HG02623 (cell line): Measurements from ENCODE around the gene VAMP3.
A peak's percentile ranks its signal among the peaks of the same experiment; 100 is the strongest.

Source experiments
- ATAC-seq: cut with Tn5 transposase; IDR thresholded peaks from one replicate; pipeline ENCODE4 v1.9.1; 2021; ENCODE audit warnings: moderate library complexity; ENCODE audit not compliant: unreplicated experiment

The VAMP3 gene

GRCh38 chr1:7770997-7771822, at the start of gene VAMP3:
Gene VAMP3 (plus strand): TSS chr1:7771296. CDS start chr1:7771384, 88 bp downstream.
- ATAC-seq = peak; percentile 67

- no peak for ATAC-seq
Measured at GRCh38 chr1:7721940-7722669, 49.0 kb upstream of the VAMP3 start.

GRCh38 chr1:7722670-7723012, 48.5 kb upstream of the VAMP3 start:
- no peak for ATAC-seq

GRCh38 chr1:7726623-7727022, 44.5 kb upstream of the VAMP3 start:
- ATAC-seq = no peak

GRCh38 chr1:7727809-7728471, 43.2 kb upstream of the VAMP3 start:
- no peak for ATAC-seq

GRCh38 chr1:7729761-7730160, 41.3 kb upstream of the VAMP3 start:
- no peak for ATAC-seq

GRCh38 chr1:7732331-7732730, 38.8 kb upstream of the VAMP3 start:
- ATAC-seq = no peak

GRCh38 chr1:7733276-7733675, 37.8 kb upstream of the VAMP3 start:
- no peak for ATAC-seq

- no peak for ATAC-seq
Measured at GRCh38 chr1:7738044-7738443, 33.1 kb upstream of the VAMP3 start.

GRCh38 chr1:7743346-7743745, 27.8 kb upstream of the VAMP3 start:
- ATAC-seq = no peak

- ATAC-seq = no peak
Measured at GRCh38 chr1:7744882-7745281, 26.2 kb upstream of the VAMP3 start.

GRCh38 chr1:7745783-7746182, 25.3 kb upstream of the VAMP3 start:
- no peak for ATAC-seq

- no peak for ATAC-seq
Measured at GRCh38 chr1:7747605-7748004, 23.5 kb upstream of the VAMP3 start.

- no peak for ATAC-seq
Measured at GRCh38 chr1:7749126-7749525, 22.0 kb upstream of the VAMP3 start.

- ATAC-seq = no peak
Measured at GRCh38 chr1:7751174-7751573, 19.9 kb upstream of the VAMP3 start.

- ATAC-seq = no peak
Measured at GRCh38 chr1:7752512-7753417, 18.3 kb upstream of the VAMP3 start.

GRCh38 chr1:7753641-7754040, 17.5 kb upstream of the VAMP3 start:
- ATAC-seq = no peak

- no peak for ATAC-seq
Measured at GRCh38 chr1:7754234-7754633, 16.9 kb upstream of the VAMP3 start.

- no peak for ATAC-seq
Measured at GRCh38 chr1:7755448-7755847, 15.6 kb upstream of the VAMP3 start.

GRCh38 chr1:7760245-7760644, 10.9 kb upstream of the VAMP3 start:
- ATAC-seq = no peak

- ATAC-seq = no peak
Measured at GRCh38 chr1:7761103-7761502, 10.0 kb upstream of the VAMP3 start.
